UCSD-AML1 (cell line): ENCODE measurements around the gene ACVR2B.

Experiments
- DNase-seq: peaks from one replicate; lab custom pipeline; 2025; ENCODE audit not compliant: unreplicated experiment; lab: John Stamatoyannopoulos, UW

Gene ACVR2B

DNA sequence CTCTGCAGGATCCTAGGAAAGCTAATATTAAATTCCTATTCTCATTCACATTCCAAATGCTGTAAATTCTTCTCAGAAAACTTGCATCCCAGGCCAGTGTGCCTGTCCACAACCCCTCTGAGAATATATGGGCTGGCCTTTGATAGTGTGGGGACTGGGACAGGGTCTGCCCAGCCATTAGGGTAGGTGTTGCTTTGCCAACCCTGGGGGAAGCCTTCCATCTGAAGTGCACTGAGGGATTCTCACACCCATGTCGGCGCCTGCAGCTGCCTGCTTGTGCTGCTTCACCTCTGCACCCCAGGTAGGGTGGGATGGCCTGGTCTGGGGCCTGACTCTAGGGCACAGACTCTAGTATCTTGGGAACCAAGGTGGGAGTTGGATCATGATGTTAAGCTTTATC is 27.2 kb downstream of the ACVR2B start:
- no peak for DNase-seq

DNA sequence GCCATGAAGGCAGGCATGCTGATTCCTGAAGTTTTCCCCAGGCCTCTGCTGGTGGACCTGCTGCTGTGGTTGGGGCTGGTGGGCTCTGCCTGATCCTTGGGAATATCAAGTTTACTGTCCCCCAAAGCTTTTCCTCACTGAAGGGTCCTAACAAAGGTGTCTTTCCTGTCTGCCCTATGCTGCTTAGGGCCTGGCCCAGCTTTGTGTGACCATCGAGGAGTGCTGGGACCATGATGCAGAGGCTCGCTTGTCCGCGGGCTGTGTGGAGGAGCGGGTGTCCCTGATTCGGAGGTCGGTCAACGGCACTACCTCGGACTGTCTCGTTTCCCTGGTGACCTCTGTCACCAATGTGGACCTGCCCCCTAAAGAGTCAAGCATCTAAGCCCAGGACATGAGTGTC is 29.3 kb downstream of the ACVR2B start:
- DNase-seq = no peak

DNA sequence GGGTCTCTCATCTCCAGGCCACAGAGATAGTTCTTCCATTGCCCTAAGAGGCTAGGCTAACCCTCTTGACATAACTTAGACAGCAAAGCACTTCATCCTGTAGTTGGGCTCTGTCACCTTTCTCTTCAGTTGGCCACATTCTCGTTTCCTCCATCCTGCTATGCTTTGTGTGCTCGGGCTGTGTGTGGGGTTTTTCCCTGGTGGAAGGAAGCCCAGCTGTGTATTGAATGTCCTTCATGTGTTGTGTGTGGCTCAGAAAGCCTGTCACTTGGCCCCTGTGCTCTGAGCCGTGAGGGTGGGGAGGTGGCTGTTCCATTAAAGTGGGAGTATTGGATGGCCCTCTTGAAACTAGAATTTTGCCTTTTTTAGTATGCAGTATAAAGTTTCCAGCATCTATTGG is 33.6 kb downstream of the ACVR2B start:
- no peak for DNase-seq

DNA sequence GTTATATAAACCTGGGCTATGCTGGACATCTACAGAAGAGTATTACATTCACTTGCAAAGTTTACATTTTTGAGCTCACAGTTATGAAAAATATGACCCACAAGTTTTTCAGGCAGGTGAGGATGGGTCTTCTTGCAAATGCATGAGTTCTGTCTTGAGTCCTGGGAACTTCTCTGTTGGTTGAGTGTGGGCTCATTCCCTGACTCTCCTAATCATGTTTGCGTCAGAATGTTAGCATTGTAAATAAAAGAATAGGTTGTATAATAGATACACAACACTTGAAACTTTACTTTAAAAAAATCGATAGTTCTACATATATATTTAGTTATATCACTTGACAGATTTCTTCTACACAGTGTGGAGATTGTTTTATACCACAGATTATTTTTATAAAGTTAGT is 35.3 kb downstream of the ACVR2B start:
- no peak for DNase-seq

DNA sequence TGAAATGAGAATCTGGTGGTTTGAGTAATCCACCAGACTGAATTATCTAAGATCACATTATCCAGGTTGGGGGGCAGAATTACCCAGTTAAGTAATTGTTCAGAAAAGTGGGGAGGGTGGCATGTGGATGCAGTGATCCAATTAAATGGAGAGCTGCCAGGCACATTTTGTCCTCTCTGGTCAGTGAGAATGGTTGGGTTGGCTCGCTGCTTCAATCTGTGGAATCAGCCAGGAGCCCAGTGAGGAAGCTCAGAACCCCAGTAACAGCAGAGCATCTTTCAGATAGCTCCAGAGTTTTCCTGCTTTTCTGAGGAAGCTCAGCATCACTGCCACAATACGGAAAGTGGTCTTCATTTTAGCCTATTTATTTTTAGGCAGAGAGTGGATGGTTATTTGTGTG is 36.1 kb downstream of the ACVR2B start:
- no peak for DNase-seq

DNA sequence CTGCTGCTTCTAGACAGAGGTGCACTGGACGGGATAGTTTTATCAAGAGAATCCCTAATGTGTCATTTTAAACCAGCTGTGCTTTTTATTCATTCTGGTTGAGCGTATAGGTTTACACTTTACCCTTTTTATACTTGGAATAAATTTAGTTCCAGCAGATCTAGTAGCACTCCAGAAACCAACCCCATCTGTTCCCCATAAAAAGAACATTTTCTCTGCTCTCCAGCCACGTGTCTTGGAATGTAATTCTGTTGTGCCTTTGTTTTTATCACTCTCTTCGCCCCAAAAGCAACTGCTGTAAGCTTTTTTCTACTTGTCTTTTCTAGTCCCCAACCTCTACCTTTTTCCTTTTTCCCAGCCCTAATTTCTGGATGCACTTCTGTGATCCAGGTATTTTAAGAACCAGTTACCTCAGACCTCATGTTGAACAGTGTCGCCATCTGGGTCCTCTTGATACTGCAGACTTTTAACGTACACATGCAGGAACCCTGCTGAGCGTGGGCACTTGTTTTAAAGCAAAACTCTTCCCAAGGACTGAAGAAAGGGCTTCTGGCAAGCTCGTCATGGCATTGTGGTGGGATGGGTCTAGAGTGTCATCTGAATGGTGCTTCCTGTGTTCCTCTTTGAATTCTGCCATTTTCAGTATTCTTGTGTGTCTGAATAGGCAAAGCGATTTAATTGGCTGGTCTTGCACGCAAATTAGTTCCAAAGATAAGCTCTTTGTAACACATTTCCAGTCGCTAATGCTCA is 36.8 kb downstream of the ACVR2B start:
- DNase-seq = no peak

DNA sequence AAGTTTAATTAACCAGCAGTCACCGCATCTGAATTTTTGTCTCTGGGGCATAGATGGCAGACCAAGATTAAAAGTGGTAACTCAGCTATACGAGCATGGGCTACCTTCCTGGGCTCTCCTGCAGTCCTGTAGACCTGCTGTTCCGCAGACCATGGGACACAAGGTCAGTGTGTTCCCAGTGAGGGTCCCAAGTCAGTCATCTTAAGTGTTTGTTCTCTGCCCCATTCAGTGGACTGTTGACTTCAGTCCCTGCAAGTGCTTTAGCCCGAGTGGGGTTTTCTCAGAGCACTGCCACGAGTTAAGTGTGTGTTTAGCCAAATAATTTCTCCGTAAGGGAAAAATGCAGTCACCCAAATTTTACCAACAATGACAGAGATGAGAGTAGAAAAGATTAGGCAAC is 37.5 kb downstream of the ACVR2B start:
- no peak for DNase-seq

DNA sequence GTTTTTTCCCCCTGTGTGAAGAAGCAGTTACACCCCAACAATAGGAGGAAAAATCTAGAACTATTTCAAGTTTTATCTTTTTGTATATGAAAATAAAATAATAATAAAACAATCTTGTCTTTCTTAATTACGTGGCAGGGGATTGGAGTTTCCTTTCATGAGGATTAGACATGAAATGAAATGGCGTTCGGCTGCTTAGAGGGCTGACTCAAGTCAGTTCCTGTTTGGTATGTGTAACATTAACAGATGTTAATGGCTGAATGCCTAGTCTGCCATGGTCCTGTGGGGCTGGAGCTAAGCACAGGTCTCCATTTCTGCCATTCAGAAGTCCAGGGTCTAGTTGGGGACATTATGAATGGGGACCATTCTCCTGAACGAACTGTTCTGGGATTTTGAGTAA is 39.3 kb downstream of the ACVR2B start:
- DNase-seq = no peak

DNA sequence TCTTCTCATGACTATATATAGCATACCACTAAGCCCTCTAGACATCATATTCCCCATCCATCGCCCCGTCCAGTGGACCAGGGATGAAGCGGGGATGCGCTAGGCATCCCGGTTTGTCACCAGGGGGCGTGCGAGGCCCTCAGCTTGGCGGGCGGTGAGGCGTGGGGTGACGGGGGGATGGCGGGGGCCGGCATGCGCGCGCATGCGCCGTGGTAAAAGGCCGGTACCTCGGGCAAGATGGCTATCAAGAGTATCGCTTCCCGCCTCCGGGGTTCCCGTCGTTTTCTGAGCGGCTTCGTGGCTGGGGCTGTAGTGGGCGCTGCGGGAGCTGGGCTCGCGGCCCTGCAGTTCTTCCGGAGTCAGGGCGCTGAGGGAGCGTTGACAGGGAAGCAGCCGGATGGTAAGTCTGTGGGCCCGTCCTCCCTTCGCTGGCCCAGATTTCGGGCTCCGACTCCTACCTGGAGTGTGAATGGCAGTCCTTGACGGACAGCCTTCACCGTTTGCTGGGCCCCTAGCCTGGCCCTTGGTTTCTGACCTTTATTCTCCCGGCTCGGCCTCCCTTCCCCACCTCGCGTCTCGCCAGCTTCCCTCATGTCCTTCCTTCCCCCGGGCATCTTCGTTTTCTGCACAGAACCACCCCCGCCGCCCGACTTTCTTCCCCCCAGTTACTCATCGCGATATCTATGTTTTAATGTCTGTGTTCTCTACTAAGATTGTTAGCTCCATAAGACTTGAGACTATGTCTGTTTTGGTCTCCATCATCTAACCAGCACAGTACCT is 42.6 kb downstream of the ACVR2B start, which contains the start of gene EXOG:
TSS of gene EXOG (plus strand) at position 210 of the 780 bp plus-strand sequence. CDS start at position 238, 28 bp downstream.
- peak; percentile 95 for DNase-seq

DNA sequence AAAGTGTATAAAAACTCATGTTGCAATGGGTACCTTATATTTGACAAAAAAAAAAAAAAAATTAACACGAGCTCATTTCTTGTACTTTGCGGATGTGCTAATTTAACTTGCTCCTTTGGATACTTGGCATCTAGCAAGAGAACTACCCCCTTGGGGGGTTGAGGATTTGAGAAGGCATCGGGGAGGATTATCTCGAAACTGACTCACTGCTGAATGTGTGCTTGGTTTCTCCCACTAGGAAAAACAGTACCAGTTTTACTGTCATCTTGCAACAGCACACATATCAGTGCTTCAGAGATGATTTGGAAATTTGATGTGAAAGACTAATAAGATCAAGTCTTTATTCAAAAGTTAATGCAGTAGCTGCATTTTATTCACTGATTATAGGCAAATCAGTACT is 43.3 kb downstream of the ACVR2B start:
- no peak for DNase-seq

DNA sequence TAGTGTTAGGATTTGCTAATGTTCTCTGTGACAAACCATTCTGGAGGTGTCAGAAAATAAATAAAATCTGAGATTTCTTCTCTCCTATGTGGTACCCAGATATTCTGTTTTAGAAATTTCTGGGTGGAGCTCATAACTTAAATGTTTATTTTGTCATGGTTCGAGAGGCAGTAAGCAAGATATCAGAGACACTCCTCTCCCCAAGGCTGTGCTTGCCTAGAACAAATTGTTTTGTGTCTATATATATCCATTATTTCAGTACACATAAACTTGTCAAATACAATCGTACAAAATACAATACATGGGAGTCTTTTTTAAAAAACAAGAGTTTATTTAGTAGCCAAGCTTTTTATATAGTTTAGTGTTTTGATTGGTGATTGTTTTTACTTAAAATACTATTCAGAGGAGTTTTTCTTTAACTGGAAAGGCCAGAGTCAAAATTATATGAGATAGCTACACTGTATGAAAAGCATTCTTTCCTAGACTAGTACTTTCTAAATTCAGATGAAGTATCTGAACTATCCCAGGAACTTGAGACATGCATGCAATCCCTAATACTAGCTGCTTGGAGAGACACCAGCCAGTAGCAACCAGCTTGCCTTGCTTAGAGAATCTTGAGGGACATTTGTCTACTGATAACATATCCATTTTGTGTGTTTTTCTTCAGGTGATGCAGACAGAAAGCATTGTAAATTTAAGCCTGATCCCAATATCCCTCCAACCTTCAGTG is 47.2 kb downstream of the ACVR2B start:
- DNase-seq = no peak

DNA sequence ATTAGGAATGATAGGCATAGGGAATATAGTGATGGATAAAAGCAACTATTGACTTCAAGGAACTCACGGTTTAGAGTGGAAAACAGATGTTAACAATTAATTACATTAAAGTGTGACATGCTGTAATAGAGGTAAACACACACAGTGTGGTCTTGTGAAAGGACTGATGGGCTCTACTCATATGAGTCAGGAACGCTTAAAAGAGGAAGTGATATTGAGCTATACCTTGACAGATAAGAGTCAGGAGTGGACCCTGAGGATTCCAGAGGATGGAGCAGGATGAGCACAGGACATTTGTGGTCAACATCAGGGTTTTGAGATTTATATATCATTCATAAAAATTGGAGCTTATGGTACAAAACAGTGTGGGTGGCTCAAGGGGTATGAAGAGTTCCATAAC is 53.4 kb downstream of the ACVR2B start:
- DNase-seq = no peak

DNA sequence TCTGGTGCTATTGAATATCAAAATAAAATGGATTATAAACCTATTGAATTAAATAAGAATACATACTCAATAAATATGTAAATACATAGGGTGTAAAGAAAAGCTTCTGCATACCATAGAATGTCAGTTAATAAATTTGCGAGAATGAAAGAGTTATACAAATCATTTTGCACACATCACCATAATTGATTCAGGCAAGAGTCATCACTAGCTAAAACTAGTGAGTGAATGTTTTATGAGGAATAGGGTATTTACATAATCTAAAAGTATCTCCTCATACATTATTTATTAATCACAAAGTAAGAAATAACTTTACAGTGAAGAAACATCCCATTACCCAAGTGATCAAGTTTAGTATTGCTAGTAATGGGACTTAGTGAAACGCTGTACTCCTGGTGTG is 56.0 kb downstream of the ACVR2B start:
- DNase-seq = no peak

DNA sequence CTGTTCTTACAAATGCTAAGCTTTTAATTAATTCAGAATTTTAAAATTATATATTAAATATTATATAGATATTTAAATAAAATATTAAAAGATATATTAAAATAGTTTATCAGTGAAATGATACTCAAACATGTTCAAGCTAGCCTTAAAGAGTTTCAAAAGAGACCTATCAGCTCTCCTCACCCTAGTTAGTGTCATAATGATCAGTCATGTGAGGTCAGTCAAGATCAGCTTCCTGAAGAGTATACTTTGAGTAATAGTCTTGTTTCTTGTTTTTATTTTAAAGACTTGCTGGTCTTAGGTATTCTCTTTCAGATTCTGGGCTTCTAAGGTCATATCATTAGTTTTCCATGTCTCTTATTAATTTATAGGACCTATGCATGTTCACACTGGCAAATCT is 56.9 kb downstream of the ACVR2B start:
- DNase-seq = no peak

DNA sequence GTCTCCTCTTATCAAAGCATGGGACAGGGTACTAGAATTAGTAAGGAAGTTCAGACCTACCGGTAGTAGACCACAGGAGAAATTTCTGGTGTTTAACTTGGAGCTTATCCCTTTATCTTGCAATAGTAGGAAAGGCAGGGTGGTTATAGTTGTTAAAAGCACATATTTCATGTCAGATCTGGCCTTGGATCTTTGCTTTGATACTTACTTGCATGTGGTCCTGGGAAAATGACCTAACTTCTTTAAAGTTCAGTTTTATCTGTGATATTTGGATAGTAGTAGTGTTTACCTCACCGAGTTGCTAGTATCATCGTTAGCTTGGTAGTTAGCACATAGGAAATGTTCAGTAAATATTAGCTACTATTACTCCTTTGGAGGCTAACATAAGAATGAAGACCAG is 57.9 kb downstream of the ACVR2B start:
- no peak for DNase-seq

DNA sequence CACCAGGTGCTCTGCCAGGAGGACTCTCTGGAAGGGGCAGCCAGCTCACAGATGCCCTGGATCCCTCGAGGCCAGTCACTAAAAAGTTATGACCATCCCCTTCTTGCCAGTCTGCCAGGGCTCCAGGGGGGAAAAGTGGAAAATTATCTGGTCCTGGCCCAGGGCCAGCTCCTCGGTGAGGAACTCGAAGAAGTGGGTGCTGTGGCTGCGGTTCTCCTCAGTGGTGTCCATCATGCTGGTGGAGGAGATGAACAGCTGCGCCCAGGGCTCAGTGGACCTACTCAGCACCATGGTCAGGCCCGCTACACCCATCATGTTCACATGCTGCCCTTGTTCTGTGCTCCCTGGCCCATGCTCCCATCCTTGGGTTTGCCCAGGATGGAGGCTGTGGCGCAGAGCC is 61.7 kb downstream of the ACVR2B start:
- DNase-seq = no peak

DNA sequence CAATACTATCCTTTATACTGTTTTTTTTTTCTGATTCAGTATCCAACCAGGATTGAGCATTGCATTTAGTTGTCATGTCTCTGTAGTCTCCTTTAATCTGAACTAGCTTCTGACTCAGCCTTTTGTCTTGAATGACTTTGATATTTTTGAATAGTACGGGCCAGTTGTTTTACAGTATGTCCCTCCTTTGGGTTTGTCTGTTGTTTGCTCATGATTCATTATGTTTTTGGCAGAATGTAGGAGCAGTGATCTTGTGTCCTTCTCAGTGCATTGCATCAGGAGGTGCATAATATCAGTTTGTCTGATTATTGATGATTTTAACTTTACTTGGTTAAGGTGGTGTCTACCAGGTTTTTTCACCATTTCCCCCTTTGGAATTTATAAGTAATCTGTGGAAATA is 63.0 kb downstream of the ACVR2B start:
- no peak for DNase-seq

DNA sequence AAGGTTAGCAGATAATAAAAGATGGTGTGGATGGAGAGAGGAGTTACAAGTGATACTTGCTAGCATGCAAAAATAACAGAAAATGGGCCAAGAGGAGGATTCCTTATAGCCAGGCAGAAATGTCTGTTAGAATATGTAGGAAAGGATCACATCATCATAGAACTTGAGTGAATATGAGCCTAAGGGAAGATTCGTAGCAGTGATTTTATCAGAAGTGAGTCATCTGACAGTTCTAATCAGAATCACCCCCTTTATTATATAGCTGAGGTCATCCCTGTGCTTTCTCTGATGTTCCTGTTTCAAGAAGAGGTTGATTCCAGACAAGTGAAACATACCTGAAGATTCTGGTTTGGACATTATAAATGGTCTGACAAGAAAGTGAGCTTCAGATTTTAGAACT is 65.3 kb downstream of the ACVR2B start:
- no peak for DNase-seq

DNA sequence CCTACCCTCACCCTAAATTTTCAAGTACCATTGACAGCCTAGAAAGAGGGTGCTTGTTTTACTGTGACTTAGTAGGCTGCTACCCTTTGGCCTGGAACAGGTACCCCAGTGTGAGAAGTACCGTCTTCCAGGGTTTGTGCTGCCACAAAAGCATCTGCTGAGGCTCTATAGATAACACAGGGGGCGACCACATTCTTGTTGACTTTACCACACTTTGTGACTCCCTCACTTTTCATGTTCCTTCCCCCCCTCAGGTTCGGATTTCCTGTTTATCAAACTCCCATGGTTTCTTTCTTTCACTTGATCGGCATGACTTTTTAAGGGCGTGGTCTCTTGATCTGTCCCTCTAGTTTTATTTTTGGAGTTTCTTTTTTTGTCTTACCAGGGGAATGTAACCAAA is 66.0 kb downstream of the ACVR2B start:
- no peak for DNase-seq

DNA sequence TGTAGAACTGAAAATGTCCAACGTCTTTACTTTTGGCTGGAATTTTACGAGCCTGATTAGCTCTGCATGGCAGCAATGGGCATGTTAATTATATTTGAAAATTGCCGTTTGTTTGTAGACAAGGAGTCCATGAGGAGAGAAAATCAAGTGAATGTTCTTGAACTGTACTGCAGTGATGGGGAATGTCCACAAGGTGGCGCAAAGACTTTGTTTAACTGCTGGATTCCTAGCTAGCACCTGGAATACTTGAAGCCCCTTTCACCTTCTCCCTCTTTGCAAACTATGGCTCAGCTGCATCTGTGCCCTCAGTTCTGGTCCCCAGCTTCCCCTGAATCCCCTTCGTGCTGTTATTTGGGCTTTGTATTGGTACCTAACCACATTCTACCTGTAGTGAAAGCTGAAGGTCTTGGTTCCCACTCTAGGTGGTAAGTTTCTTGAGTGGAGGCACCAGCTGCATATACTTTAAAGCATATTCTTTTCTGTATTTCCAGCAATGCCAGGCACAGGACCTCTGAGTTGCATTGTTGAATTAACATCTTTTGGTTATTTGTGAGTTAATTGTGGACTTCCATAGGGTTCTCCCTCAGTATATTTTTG is 67.8 kb downstream of the ACVR2B start:
- peak; percentile 31 for DNase-seq

DNA sequence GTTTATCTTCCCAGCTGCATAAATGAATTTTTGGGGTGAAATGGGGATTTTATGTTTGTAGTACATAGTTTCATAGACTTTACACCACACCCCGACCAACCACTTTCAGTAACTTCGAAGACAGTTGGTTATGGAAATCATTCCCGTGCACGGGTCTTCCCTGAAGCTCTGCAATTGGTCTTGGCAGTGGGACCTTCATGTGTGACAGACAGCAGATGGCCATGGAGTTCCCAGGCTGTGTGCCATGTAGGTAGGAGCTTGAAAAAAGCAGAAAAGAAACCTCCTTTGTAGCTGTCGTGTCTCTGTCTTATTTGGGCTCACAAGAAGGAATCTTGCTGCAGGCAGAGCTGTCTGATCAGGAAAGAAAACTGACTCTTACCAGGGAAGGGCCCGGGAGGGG is 68.3 kb downstream of the ACVR2B start:
- DNase-seq = no peak
